Ovary (tissue), 3 donors: ENCODE measurements around the gene SELP.

ENCODE experiments used
- CTCF ChIP-seq, 3 donors: fragments of 450-650 bp in 2 of 3; fragments of 200-600 bp in 1 of 3; IDR thresholded peaks; one replicate each; pipeline versions ENCODE4 v1.5.1 to v1.8.0; 2016 to 2022; ENCODE audit warnings: antibody characterized with exemption in 3 of 3, mild to moderate bottlenecking in 1 of 3
- POLR2A ChIP-seq: fragments of 450-650 bp; IDR thresholded peaks from one replicate; pipeline ENCODE4 v1.6.1; 2017; ENCODE audit warnings: antibody characterized with exemption, mild to moderate bottlenecking, moderate library complexity
- donor health status: DM: no; HTN: no; CAD: no.

DNA sequence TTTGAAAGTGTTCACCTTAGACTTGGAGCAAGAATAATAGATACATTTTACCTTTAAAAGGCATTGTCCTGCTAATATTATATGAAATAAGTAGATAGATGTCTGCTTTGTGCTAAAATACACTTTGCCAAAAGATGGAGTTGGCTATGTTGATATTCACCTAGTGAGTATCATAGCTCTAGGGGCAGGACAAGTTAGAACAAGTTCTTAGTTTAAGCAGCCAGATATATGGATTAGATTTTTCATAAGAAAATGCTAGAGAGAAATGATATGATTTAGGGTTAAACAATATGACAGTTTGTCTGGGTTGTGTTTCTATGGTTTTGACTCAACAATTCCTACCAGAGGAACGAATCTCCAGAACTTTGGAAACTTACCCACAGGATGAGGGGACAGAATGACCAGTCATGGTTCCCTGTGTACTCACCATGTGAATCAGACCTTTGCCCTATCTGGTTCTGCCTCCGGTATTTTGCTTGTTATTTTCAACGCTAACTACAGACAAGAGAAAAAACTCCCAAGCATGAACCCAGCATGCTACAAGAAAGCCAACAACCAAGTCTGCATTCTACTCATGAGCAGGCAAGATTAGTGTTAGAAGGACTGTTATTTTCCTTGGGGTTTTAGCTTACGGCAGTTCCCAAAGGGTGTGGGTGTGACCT, 45.3 kb downstream of the SELP start:
- no peak for TF ChIP-seq CTCF (IDR thresholded peaks at IDR 0.05)
- no peak for TF ChIP-seq POLR2A
